ENCODE measurements around the gene MYO15B.

The MYO15B gene

DNA sequence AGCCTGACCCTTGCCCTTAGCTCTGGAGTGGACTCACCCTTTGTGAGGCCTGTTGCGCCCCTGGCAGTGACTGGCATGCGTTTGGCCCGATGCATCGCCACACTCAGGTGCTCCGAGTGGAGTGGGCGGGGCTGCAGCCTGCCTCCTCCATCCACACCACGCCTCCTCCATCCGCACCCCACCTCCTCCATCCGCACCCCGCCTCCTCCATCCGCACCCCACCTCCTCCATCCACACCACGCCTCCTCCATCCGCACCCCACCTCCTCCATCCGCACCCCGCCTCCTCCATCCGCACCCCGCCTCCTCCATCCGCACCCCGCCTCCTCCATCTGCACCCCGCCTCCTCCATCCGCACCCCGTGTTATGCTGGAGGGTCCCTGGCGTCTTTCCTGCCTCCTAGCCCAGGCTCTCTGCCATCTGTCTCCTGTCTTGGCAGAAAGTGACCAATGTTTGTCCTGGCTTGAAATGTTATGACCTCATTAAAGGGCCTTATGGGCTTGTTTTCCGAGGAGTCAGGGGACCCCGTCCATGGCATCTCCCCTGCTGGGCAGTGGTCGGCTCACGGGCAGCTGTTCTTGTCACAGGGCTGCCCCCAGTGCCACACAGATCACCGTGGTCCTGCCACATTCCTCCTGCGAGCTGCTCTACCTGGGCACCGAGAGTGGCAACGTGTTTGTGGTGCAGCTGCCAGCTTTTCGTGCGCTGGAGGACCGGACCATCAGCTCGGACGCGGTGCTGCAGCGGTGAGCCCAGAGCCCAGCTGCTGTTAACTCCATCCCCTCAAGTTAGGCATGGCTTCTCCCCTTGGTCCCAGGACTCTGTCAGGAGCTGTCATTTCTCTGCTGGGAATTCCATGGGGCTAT, 28.7 kb upstream of the MYO15B start:
- no peak for FAIRE-seq

DNA sequence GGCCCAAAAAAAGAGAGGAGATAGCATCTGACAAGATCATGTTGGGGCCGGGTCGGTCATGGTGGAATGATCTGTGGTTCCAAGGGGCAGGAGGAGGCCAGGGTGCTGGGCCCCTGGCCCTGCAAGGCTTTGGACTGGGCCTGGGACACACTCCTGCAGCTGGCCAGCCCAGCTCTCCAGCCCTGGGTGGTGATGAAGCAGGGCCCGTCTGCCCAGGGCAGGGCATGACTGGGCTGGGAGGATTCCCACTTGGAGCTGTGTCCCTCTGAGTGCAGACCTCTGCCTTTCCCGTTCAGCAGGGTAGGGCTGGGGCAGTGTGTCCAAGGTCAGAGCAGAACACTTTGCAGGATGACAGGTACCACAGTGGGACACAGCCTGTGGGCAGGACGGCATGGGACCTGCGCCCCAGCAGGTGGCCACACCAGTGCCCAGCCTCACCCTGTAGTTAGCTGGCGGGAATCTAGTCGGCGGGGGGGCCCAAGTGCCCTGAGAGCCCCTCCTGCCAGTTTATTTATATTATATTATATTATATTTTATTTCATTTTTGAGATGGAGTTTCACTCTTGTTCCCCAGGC, 27.6 kb upstream of the MYO15B start:
- no peak for FAIRE-seq

GRCh38 chr17:75561927-75562603, 25.5 kb upstream of the MYO15B start:
- no peak for FAIRE-seq

DNA sequence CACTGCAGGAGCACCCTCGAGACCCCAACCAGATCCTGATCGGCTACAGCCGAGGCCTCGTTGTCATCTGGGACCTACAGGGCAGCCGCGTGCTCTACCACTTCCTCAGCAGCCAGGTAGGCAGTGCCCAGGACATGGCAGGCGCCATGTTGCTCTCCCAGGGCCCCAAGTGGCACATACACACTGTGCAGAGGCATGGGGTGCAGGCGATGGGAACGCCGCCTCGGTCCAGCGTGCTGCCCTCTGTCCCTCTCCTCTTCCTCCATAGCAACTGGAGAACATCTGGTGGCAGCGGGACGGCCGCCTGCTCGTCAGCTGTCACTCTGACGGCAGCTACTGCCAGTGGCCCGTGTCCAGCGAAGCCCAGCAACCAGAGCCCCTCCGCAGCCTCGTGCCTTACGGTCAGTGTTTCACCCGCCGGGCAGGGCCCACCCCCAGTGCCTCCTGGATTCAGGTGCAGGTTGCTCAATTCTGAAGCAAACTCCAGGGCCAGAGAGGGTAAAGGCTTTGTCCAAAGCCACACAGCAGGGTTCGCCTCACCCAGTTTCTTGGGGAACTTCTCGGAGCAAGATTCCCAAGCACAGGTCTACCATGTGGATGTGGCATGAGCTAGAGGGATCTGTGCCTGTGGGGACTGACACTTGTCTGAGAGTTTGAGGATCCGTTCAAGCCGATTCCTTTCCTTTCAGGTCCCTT, 24.4 kb upstream of the MYO15B start:
- FAIRE-seq, result no peak

- FAIRE-seq, result no peak
Observed at GRCh38 chr17:75564195-75564594, 23.4 kb upstream of the MYO15B start.

DNA sequence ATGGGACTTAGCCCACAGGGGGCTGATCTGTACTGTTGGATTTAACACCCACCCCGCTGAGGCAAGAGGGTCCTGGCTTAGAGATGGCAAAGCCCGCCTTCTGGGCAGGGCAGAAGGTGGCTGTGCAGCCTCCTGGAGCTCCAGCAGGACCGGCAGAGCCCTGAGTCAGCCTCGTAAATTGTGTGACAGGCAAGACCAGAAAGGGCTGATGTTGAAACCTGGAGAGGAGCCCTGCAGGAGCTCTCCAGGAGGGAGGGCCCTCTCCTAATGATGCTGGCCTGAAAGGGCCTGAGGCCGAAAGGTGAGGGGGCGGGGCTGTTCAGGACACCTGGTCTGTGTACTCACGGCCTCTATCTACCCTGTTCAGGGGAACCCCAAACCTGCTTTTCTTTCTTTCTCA, 22.5 kb upstream of the MYO15B start:
- no peak for FAIRE-seq

GRCh38 chr17:75565618-75566017, 22.0 kb upstream of the MYO15B start:
- no peak for FAIRE-seq

DNA sequence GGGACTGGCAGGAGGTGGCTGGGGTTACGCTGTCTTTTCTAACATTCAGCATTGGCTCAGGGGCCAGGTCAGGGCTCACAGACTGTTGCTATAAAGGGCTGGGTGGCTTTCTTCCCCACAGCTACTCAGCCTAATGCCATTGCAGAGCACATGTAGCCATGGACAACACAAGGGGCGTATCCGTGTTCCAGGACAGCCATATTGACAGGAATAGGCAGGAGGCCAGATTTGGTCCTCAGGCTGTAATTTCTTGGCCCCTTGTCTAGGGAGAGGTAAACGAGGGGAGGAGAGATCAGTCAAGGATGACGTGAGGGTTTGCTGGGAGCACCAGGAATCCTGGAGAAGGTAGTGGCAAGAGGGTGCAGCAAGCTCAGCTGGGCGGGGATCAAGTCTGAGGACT, 21.2 kb upstream of the MYO15B start:
- FAIRE-seq, result no peak

DNA sequence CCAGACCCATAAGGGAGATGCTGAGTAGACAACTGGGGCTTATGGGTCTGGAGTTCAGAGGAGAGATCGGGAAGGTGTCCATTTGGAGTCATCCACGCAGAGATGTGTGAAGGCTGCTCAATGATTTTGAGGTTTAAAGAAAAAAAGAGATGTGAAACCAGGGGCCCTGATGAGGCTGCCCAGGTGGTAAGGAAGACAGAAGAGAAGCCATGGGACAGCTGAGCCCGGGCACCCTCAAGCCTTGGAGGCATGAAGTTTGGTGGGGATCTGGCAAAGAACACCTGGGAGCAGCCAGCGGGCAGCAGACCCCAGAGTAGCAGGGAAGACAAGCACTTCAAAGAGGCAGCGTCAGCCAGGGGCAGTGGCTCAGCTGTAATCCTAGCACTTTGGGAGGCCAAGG, 20.8 kb upstream of the MYO15B start:
- FAIRE-seq, result no peak

GRCh38 chr17:75568412-75569255, 19.0 kb upstream of the MYO15B start:
- FAIRE-seq, result no peak

- FAIRE-seq, result no peak
Observed at GRCh38 chr17:75570034-75570676, 17.4 kb upstream of the MYO15B start.

- FAIRE-seq, result no peak
Observed at GRCh38 chr17:75570772-75571171, 16.8 kb upstream of the MYO15B start.

DNA sequence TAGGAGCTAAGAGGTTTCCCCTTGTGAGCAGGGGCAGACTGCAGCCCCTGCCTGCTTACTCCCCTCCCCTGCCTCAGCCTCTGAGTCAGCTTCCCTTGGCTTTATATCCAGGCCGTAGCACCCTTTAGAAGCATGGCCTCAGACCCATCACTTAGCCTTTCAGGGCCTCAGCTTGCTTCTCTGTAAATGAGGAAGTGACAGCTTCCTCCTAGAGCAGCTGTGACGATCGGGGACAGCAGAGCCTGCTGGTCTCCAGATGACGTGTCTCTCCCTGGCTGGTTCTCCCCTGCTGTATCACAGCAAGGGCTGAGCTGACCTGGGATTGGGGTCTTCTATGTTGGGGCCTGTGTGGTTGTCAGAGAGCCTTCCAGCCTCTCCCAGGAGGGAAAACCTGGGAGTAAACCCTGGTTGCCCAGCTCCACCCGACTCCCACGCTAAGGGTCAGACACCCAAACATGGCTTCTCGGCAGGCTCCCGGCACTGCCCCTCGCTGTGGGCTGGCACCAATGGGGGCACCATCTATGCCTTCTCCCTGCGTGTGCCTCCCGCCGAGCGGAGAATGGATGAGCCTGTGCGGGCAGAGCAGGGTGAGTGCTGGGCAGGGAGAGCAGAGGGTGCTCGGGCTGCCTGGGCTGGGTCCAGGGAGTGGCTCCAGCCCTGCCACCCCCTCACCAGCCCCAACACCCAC, 16.3 kb upstream of the MYO15B start:
- FAIRE-seq, result no peak

DNA sequence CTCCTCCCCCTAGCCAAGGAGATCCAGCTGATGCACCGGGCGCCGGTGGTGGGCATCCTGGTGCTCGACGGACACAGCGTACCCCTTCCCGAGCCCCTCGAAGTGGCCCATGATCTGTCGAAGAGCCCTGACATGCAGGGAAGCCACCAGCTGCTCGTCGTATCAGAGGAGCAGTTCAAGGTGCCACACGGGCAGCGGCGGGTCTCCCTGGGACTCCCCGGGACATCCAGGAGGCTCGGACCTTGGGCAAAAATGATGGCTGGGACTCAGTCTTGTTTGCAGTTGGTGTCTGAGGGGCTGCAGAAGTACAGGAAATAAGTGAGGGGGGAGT, 15.8 kb upstream of the MYO15B start:
- no peak for FAIRE-seq

GRCh38 chr17:75572713-75573539, 14.7 kb upstream of the MYO15B start:
- no peak for FAIRE-seq

GRCh38 chr17:75573540-75573957, 14.1 kb upstream of the MYO15B start:
- no peak for FAIRE-seq

GRCh38 chr17:75573994-75574393, 13.6 kb upstream of the MYO15B start:
- FAIRE-seq, result no peak

GRCh38 chr17:75574404-75575036, 13.1 kb upstream of the MYO15B start:
- no peak for FAIRE-seq

GRCh38 chr17:75575197-75575596, 12.4 kb upstream of the MYO15B start:
- no peak for FAIRE-seq

GRCh38 chr17:75575728-75576127, 11.9 kb upstream of the MYO15B start:
- no peak for FAIRE-seq

Measured in islet of Langerhans (tissue), 1 donor.